HepG2 (cell line): ENCODE results near the gene NKAIN2. TPM values are rescaled to one million over a fixed set of nuclear protein-coding genes. Genes with fewer than 3 reads are reported as not detected.

ENCODE experiments used
- ATAC-seq: fragments of 200-7000 bp; cut with Tn5 transposase; 3 replicates; pipeline ENCODE4 v1.9.1; 2020; ENCODE audit warnings: mild to moderate bottlenecking, moderate library complexity
- BruUV-seq: library from RNA; stranded (reverse); fragments of 400-500 nt; replicated peaks from 2 replicates; lab custom pipeline; 2021; lab: Mats Ljungman, UMichigan
- CTCF ChIA-PET: fragments of 300-600 bp; formaldehyde crosslinking; extraction: SDS; loops from one replicate; lab custom pipeline; 2021; ENCODE audit warnings: low total read pairs, inconsistent platforms, low intra/inter-chr PET ratio; lab: Yijun Ruan, JAX
- POLR2A ChIA-PET: fragments of 350-600 bp; sonication (Branson Sonifier 250); formaldehyde crosslinking; loops from one replicate; lab custom pipeline; 2020; ENCODE audit warnings: antibody characterized with exemption, inconsistent platforms; lab: Yijun Ruan, JAX
- DNase-seq: peaks from one replicate; pipeline ENCODE4 v3.0.0-alpha.2; 2015; ENCODE audit warnings: low spot score
- FAIRE-seq: peaks from 3 replicates; lab custom pipeline; 2011; peaks lifted over from hg19 to GRCh38; lab: Jason Lieb, UNC
- H2AFZ ChIP-seq: one replicate; pipeline ENCODE4 v1.6.1; 2011; ENCODE audit warnings: low read length, inconsistent platforms
- H3K27ac ChIP-seq: fragments of 300-600 bp; 3 replicates; pipeline ENCODE4 v1.8.0; 2011; ENCODE audit warnings: mixed run types, mild to moderate bottlenecking, mixed read lengths, low read length, inconsistent platforms; ENCODE audit not compliant: insufficient read depth; ENCODE audit errors: extremely low read length
- H3K27me3 ChIP-seq, 2 experiments: fragments of 200-600 bp in 1 of 2; 2 replicates in 1 of 2; 3 replicates in 1 of 2; pipeline versions ENCODE4 v1.6.0 to v1.8.0; 2011; ENCODE audit warnings: low read length in 2 of 2, mild to moderate bottlenecking in 2 of 2, moderate library complexity in 2 of 2, inconsistent platforms in 1 of 2; ENCODE audit not compliant: insufficient read depth in 2 of 2, control insufficient read depth in 1 of 2
- H3K36me3 ChIP-seq, 2 experiments: fragments of 200-600 bp in 1 of 2; replicated peaks in 1 of 2; 2 replicates in 1 of 2; 3 replicates in 1 of 2; pipeline versions ENCODE4 v1.5.1 to v1.8.0; 2011; ENCODE audit warnings: low read length in 2 of 2, inconsistent platforms in 1 of 2; ENCODE audit not compliant: insufficient read depth in 2 of 2, control insufficient read depth in 1 of 2
- H3K4me1 ChIP-seq: 2 replicates; pipeline ENCODE4 v1.5.1; 2012; ENCODE audit warnings: low read length, inconsistent platforms; ENCODE audit not compliant: insufficient read depth
- H3K4me2 ChIP-seq: 2 replicates; pipeline ENCODE4 v1.6.0; 2011; ENCODE audit warnings: low read depth, low read length, inconsistent platforms
- H3K4me3 ChIP-seq, 3 experiments: fragments of 200-600 bp in 1 of 3; sonication (generic), shearing (Covaris generic) in 1 of 3; replicated peaks in 1 of 3; 2 replicates each; pipeline ENCODE4 v1.5.1; 2011 to 2016; ENCODE audit warnings: low read length in 3 of 3, inconsistent platforms in 2 of 3, low read depth in 2 of 3, mild to moderate bottlenecking in 2 of 3, control low read depth in 1 of 3, mixed read lengths in 1 of 3; ENCODE audit not compliant: insufficient read depth in 1 of 3
- H3K79me2 ChIP-seq: one replicate; pipeline ENCODE4 v1.6.1; 2011; ENCODE audit warnings: low read length, inconsistent platforms; ENCODE audit not compliant: insufficient read depth
- H3K9ac ChIP-seq: 2 replicates; pipeline ENCODE4 v1.6.0; 2011; ENCODE audit warnings: mild to moderate bottlenecking, low read depth, low read length, inconsistent platforms; ENCODE audit not compliant: insufficient read depth
- H3K9me3 ChIP-seq: 2 replicates; pipeline ENCODE4 v1.5.1; 2012; ENCODE audit warnings: mild to moderate bottlenecking, low read length
- H4K20me1 ChIP-seq: 2 replicates; pipeline ENCODE4 v1.6.0; 2011; ENCODE audit warnings: inconsistent platforms, mild to moderate bottlenecking, low read length, moderate library complexity; ENCODE audit not compliant: insufficient read depth
- MXD1 ChIP-seq: sonication (generic); formaldehyde crosslinking; IDR thresholded peaks from 2 replicates; pipeline ENCODE4 v1.4.0; 2020; ENCODE audit warnings: mild to moderate bottlenecking, missing genetic modification reagents
- SALL2 ChIP-seq: sonication (generic); formaldehyde crosslinking; IDR thresholded peaks from 2 replicates; pipeline ENCODE4 v1.8.1; 2023; ENCODE audit warnings: mild to moderate bottlenecking, missing genetic modification reagents, inconsistent platforms
- TEAD2 ChIP-seq: sonication (generic); formaldehyde crosslinking; IDR thresholded peaks from 2 replicates; pipeline ENCODE4 v1.9.0; 2021; ENCODE audit warnings: missing genetic modification reagents
- TGIF2 ChIP-seq: IDR thresholded peaks from 2 replicates; pipeline ENCODE4 v1.6.1; 2016; ENCODE audit warnings: control low read depth, missing compliant biosample characterization
- ZNF773 ChIP-seq: sonication (generic); formaldehyde crosslinking; IDR thresholded peaks from 2 replicates; pipeline ENCODE4 v1.4.0; 2020; ENCODE audit warnings: missing genetic modification reagents, borderline replicate concordance
- ZNF776 ChIP-seq: sonication (generic); formaldehyde crosslinking; IDR thresholded peaks from 2 replicates; pipeline ENCODE4 v1.4.0; 2020; ENCODE audit warnings: mild to moderate bottlenecking, missing genetic modification reagents
- WGBS: methylation state at CpG from one replicate; pipeline ENCODE4 v1.1.6; 2017; ENCODE audit warnings: low lambda C conversion rate; 5-methylcytosine and 5-hydroxymethylcytosine counted together
- in situ Hi-C: cut with HindIII; loops from 2 replicates; pipeline ENCODE4 v1.10.0; 2017; ENCODE audit warnings: low pct_unique_long_range_greater_than_20kb; ENCODE audit not compliant: extremely low pct_ligation_motif_present
- intact Hi-C: fragments of 100-400 bp; cut with micrococcal nuclease; formaldehyde crosslinking; loops from one replicate; pipeline ENCODE4 v1.10.0; 2022; ENCODE audit not compliant: unreplicated experiment
- polyA plus RNA-seq, 8 experiments: library from polyadenylated mRNA; depleted of rRNA in 3 of 8; stranded (reverse) in 7 of 8; unstranded in 1 of 8; fragments of >200 nt; fragmentation: Illumina TruSeq in 4 of 8; extraction: Trizol in 4 of 8; gene quantifications; 2 replicates each; pipeline versions ENCODE4 v1.2.1 to v1.2.3, GENCODE V29; 2011 to 2016; ENCODE audit warnings: low read depth in 4 of 8, missing spikeins in 1 of 8, mixed read lengths in 1 of 8; ENCODE audit not compliant: insufficient read depth in 1 of 8
- total RNA-seq, 5 experiments: library from RNA; depleted of rRNA; stranded (reverse); fragments of >200 nt; fragmentation: Illumina TruSeq; extraction: Trizol; gene quantifications; 2 replicates each; pipeline ENCODE4 v1.2.3, GENCODE V29; 2016; ENCODE audit warnings: low read depth in 1 of 5
- TF ChIP-seq, protein P1 (sequence below): sonication (generic); formaldehyde crosslinking; IDR thresholded peaks from 2 replicates; pipeline ENCODE4 v1.5.1; 2020; ENCODE audit warnings: missing genetic modification reagents, mild to moderate bottlenecking, borderline replicate concordance
- TF ChIP-seq, protein P2 (sequence below): sonication (generic); formaldehyde crosslinking; IDR thresholded peaks from 2 replicates; pipeline ENCODE4 v1.8.1; 2023; ENCODE audit warnings: missing genetic modification reagents, inconsistent platforms, borderline replicate concordance
- TF ChIP-seq, protein P3 (sequence below): sonication (generic); formaldehyde crosslinking; IDR thresholded peaks from 2 replicates; pipeline ENCODE4 v1.5.0; 2020; ENCODE audit warnings: mild to moderate bottlenecking, missing genetic modification reagents

Gene NKAIN2
- total and polyA plus RNA-seq, 2 of the 13 experiments (the other 11 are each of a cell fraction or from before 2014, with no cell fraction given), result not detected

GRCh38 chr6:124132256-124132655, 328.6 kb downstream of the NKAIN2 start:
- BruUV-seq, result no TSS peak
- ATAC-seq (no peak), FAIRE-seq (no peak), DNase-seq (no peak)
- Histone ChIP-seq H3K36me3 (no peaks in the 10 kb centered on the region), H3K9ac (no peak overlapping the region), H3K27ac (no peak overlapping the region), H4K20me1 (no peaks in the 10 kb centered on the region), H3K9me3 (no peaks in the 10 kb centered on the region), H2AFZ (no peak overlapping the region), H3K4me1 (peaks cover 16% of the 10 kb centered on the region), H3K27me3 (no peaks in the 10 kb centered on the region), H3K4me3 (no peak overlapping the region), H3K79me2 (no peaks in the 10 kb centered on the region), H3K4me2 (no peak overlapping the region)
- WGBS, result 61% methylated on average over 2 of the region's 2 CpGs
- intact Hi-C loops (no loop called here), in situ Hi-C loops (no loop called here)
- ChIA-PET POLR2A (no interaction called here), CTCF (no interaction called here)
- TF ChIP-seq, protein P1, sequence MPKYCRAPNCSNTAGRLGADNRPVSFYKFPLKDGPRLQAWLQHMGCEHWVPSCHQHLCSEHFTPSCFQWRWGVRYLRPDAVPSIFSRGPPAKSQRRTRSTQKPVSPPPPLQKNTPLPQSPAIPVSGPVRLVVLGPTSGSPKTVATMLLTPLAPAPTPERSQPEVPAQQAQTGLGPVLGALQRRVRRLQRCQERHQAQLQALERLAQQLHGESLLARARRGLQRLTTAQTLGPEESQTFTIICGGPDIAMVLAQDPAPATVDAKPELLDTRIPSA, result no peak
- TF ChIP-seq ZNF776 (CRISPR knock-in tag) (no peak), MXD1 (no peak), TEAD2 (no peak), TGIF2 (CRISPR knock-in tag) (no peak), SALL2 (CRISPR knock-in tag) (no peak), ZNF773 (CRISPR knock-in tag) (no peak)
- TF ChIP-seq, protein P2, sequence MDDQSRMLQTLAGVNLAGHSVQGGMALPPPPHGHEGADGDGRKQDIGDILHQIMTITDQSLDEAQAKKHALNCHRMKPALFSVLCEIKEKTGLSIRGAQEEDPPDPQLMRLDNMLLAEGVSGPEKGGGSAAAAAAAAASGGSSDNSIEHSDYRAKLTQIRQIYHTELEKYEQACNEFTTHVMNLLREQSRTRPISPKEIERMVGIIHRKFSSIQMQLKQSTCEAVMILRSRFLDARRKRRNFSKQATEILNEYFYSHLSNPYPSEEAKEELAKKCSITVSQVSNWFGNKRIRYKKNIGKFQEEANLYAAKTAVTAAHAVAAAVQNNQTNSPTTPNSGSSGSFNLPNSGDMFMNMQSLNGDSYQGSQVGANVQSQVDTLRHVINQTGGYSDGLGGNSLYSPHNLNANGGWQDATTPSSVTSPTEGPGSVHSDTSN (CRISPR knock-in tag), result no peak
- TF ChIP-seq, protein P3, sequence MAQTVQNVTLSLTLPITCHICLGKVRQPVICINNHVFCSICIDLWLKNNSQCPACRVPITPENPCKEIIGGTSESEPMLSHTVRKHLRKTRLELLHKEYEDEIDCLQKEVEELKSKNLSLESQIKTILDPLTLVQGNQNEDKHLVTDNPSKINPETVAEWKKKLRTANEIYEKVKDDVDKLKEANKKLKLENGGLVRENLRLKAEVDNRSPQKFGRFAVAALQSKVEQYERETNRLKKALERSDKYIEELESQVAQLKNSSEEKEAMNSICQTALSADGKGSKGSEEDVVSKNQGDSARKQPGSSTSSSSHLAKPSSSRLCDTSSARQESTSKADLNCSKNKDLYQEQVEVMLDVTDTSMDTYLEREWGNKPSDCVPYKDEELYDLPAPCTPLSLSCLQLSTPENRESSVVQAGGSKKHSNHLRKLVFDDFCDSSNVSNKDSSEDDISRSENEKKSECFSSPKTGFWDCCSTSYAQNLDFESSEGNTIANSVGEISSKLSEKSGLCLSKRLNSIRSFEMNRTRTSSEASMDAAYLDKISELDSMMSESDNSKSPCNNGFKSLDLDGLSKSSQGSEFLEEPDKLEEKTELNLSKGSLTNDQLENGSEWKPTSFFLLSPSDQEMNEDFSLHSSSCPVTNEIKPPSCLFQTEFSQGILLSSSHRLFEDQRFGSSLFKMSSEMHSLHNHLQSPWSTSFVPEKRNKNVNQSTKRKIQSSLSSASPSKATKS (CRISPR knock-in tag), result no peak
